ENCODE data around the gene ZNF431. TPM values are rescaled to one million over a fixed set of nuclear protein-coding genes. Genes with fewer than 3 reads are reported as not detected.

ZNF431 gene
- total RNA-seq, 1 experiment from 2014 or later = 17.9 TPM

GRCh38 chr19:21143428-21143827 is 1.6 kb downstream of the ZNF431 start:
- Histone ChIP-seq H3K9me3 (no peaks in the 10 kb centered on the region), H3K27me3 (replicated peaks; ENCODE audit: control insufficient read depth, insufficient read depth, low read length) (no peaks in the 10 kb centered on the region), H3K4me3 (ENCODE audit: low read depth, low read length) (no peak overlapping the region), H3K36me3 (ENCODE audit: control insufficient read depth, insufficient read depth, low read length) (no peaks in the 10 kb centered on the region; the same call in 1 of the 2 replicates), H3K4me1 (no peaks in the 10 kb centered on the region)
- peaks cover 9% of the 10 kb centered on the region for H3K4me1 Mint-ChIP-seq (ENCODE audit: low read depth, unreplicated experiment)
- no peaks in the 10 kb centered on the region for H3K9me3 Mint-ChIP-seq (ENCODE audit: unreplicated experiment)
- DNase-seq = no peak
- H3K36me3 Mint-ChIP-seq (ENCODE audit: insufficient read depth, unreplicated experiment) = peaks cover 61% of the 10 kb centered on the region
- H3K4me3 Mint-ChIP-seq (ENCODE audit: unreplicated experiment) = peak overlapping the region; percentile 95
- ChIA-PET POLR2A (interaction anchor here (0.9 kb wide), 1 partner anchor 186 kb away, joined by 3 read pairs; the partner anchor contains the start of gene ZNF708), CTCF (no interaction called here)
- no peaks in the 10 kb centered on the region for H3K27me3 Mint-ChIP-seq (ENCODE audit: insufficient read depth, unreplicated experiment)
- TF ChIP-seq, protein P1, sequence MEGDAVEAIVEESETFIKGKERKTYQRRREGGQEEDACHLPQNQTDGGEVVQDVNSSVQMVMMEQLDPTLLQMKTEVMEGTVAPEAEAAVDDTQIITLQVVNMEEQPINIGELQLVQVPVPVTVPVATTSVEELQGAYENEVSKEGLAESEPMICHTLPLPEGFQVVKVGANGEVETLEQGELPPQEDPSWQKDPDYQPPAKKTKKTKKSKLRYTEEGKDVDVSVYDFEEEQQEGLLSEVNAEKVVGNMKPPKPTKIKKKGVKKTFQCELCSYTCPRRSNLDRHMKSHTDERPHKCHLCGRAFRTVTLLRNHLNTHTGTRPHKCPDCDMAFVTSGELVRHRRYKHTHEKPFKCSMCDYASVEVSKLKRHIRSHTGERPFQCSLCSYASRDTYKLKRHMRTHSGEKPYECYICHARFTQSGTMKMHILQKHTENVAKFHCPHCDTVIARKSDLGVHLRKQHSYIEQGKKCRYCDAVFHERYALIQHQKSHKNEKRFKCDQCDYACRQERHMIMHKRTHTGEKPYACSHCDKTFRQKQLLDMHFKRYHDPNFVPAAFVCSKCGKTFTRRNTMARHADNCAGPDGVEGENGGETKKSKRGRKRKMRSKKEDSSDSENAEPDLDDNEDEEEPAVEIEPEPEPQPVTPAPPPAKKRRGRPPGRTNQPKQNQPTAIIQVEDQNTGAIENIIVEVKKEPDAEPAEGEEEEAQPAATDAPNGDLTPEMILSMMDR (IDR thresholded peaks at IDR 0.05; ENCODE audit: insufficient read depth in 1 of 2, low read depth in 1 of 2, low read length in 1 of 2, severe bottlenecking in 1 of 2, unreplicated experiment in 1 of 2) = no peak
- intact Hi-C loops (cut with micrococcal nuclease; ENCODE audit: unreplicated experiment) = loop anchor here (10.0 kb wide), 1 partner anchor 119 kb away; the partner anchor contains the start of gene ZNF430
- BruUV-seq (replicated peaks) = no TSS peak
- H3K27ac Mint-ChIP-seq (ENCODE audit: unreplicated experiment) = peak overlapping the region; percentile 98

- H3K4me3 ChIP-seq (ENCODE audit: low read depth, low read length) = no peak overlapping the region
- intact Hi-C loops (cut with micrococcal nuclease; ENCODE audit: unreplicated experiment) = loop anchor here (10.0 kb wide), 1 partner anchor 119 kb away; the partner anchor contains the start of gene ZNF430
Measured at GRCh38 chr19:21143854-21144253, 2.0 kb downstream of the ZNF431 start.

DNA sequence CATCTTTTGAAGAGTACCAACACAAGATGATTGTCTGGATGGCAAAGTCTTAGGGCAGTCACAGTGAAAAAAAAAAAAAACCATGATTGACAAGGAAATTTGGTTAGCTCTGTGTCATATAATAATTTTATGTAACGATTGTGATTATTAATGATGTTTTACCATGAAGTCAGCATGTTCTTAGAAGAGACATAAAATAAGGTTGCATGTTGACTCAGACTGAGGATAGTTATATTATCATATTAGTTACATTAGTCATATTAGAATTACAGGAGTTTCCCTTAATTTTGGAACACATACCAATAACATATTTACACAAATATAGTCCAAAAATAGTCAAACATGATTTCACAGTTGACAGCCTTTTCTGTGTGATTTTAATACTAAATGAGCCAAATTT is 5.7 kb downstream of the ZNF431 start:
- BruUV-seq (replicated peaks) = no TSS peak
- no peaks in the 10 kb centered on the region for H3K9me3 ChIP-seq
- Mint-ChIP-seq H3K36me3 (ENCODE audit: insufficient read depth, unreplicated experiment) (peaks cover 93% of the 10 kb centered on the region), H3K27me3 (ENCODE audit: insufficient read depth, unreplicated experiment) (no peaks in the 10 kb centered on the region), H3K27ac (ENCODE audit: unreplicated experiment) (no peak overlapping the region), H3K4me3 (ENCODE audit: unreplicated experiment) (no peak overlapping the region), H3K9me3 (ENCODE audit: unreplicated experiment) (no peaks in the 10 kb centered on the region), H3K4me1 (ENCODE audit: low read depth, unreplicated experiment) (peaks cover 9% of the 10 kb centered on the region)
- H3K4me3 ChIP-seq (ENCODE audit: low read depth, low read length) = no peak overlapping the region
- ChIA-PET POLR2A (no interaction called here), CTCF (no interaction called here)
- H3K27me3 ChIP-seq (replicated peaks; ENCODE audit: control insufficient read depth, insufficient read depth, low read length) = no peaks in the 10 kb centered on the region
- H3K36me3 ChIP-seq (ENCODE audit: control insufficient read depth, insufficient read depth, low read length) = no peaks in the 10 kb centered on the region; the same call in 1 of the 2 replicates
- no peaks in the 10 kb centered on the region for H3K4me1 ChIP-seq
- intact Hi-C loops (cut with micrococcal nuclease; ENCODE audit: unreplicated experiment) = loop anchor here (10.0 kb wide), 1 partner anchor 123 kb away; the partner anchor contains the start of gene ZNF430
- TF ChIP-seq, protein P1 (IDR thresholded peaks at IDR 0.05; ENCODE audit: insufficient read depth in 1 of 2, low read depth in 1 of 2, low read length in 1 of 2, severe bottlenecking in 1 of 2, unreplicated experiment in 1 of 2) = no peak
- no peak for DNase-seq

More at GRCh38 chr19:21143854-21144253, 2.0 kb downstream of the ZNF431 start:
- H3K9me3 ChIP-seq = no peaks in the 10 kb centered on the region
- POLR2A ChIA-PET = interaction anchor here (1.2 kb wide), 1 partner anchor 61 kb away, joined by 3 read pairs; no protein-coding TSS in a partner anchor
- CTCF ChIA-PET = no interaction called here
- Mint-ChIP-seq H3K4me1 (ENCODE audit: low read depth, unreplicated experiment) (peaks cover 9% of the 10 kb centered on the region), H3K9me3 (ENCODE audit: unreplicated experiment) (no peaks in the 10 kb centered on the region), H3K27ac (ENCODE audit: unreplicated experiment) (no peak overlapping the region), H3K27me3 (ENCODE audit: insufficient read depth, unreplicated experiment) (no peaks in the 10 kb centered on the region), H3K36me3 (ENCODE audit: insufficient read depth, unreplicated experiment) (peaks cover 65% of the 10 kb centered on the region), H3K4me3 (ENCODE audit: unreplicated experiment) (no peak overlapping the region)
- H3K27me3 ChIP-seq (replicated peaks; ENCODE audit: control insufficient read depth, insufficient read depth, low read length) = no peaks in the 10 kb centered on the region
- no peak for DNase-seq
- TF ChIP-seq, protein P1 (IDR thresholded peaks at IDR 0.05; ENCODE audit: insufficient read depth in 1 of 2, low read depth in 1 of 2, low read length in 1 of 2, severe bottlenecking in 1 of 2, unreplicated experiment in 1 of 2) = no peak
- H3K36me3 ChIP-seq (ENCODE audit: control insufficient read depth, insufficient read depth, low read length) = no peaks in the 10 kb centered on the region; the same call in 1 of the 2 replicates
- BruUV-seq (replicated peaks) = no TSS peak
- no peaks in the 10 kb centered on the region for H3K4me1 ChIP-seq

All from Caco-2 (cell line).